Neural cell (in vitro differentiated cells): ENCODE data around the gene NUBP2. TPM values are rescaled to one million over a fixed set of nuclear protein-coding genes. Genes with fewer than 3 reads are reported as not detected.

Experiments
- H2AFZ ChIP-seq: fragments of 200-600, 300-800 bp; sonication (generic), shearing (Covaris generic); 2 replicates; pipeline ENCODE4 v1.6.0; 2014; ENCODE audit warnings: low read depth, mild to moderate bottlenecking, antibody characterized with exemption, low read length, moderate library complexity
- H3F3A ChIP-seq: fragments of 200-600 bp; shearing (Covaris generic); 2 replicates; pipeline ENCODE4 v1.6.1; 2016; ENCODE audit warnings: mild to moderate bottlenecking, moderate library complexity, mixed read lengths, antibody characterized with exemption, low read length; ENCODE audit not compliant: insufficient read depth, poor library complexity, severe bottlenecking
- H3K27ac ChIP-seq: fragments of 200-600, 300-800 bp; sonication (generic), shearing (Covaris generic); 2 replicates; pipeline ENCODE4 v1.5.1; 2014; ENCODE audit warnings: mild to moderate bottlenecking, low read length, moderate library complexity
- H3K27me3 ChIP-seq: fragments of 300-800, 200-600 bp; sonication (generic), shearing (Covaris generic); 2 replicates; pipeline ENCODE4 v1.6.0; 2014; ENCODE audit warnings: mild to moderate bottlenecking, low read depth, low read length, moderate library complexity; ENCODE audit not compliant: insufficient read depth
- H3K36me3 ChIP-seq: fragments of 300-800, 200-600 bp; sonication (generic), shearing (Covaris generic); 2 replicates; pipeline ENCODE4 v1.5.1; 2014; ENCODE audit warnings: mild to moderate bottlenecking, antibody characterized with exemption, low read length, moderate library complexity; ENCODE audit not compliant: insufficient read depth
- H3K4me2 ChIP-seq: fragments of 300-800, 200-600 bp; sonication (generic), shearing (Covaris generic); 2 replicates; pipeline ENCODE4 v1.6.0; 2014; ENCODE audit warnings: mild to moderate bottlenecking, low read length
- H3K4me3 ChIP-seq: fragments of 300-800, 200-600 bp; sonication (generic), shearing (Covaris generic); 2 replicates; pipeline ENCODE4 v1.5.1; 2014; ENCODE audit warnings: mild to moderate bottlenecking, low read length, moderate library complexity
- H3K79me2 ChIP-seq: fragments of 200-600 bp; shearing (Covaris generic); replicated peaks from 2 replicates; pipeline ENCODE4 v1.6.0; 2014; ENCODE audit warnings: mild to moderate bottlenecking, low read length, moderate library complexity; ENCODE audit not compliant: insufficient read depth
- H3K9ac ChIP-seq: fragments of 300-800, 200-600 bp; sonication (generic), shearing (Covaris generic); 2 replicates; pipeline ENCODE4 v1.6.1; 2016; ENCODE audit warnings: mild to moderate bottlenecking, low read length, mixed read lengths
- H3K9me2 ChIP-seq: fragments of 200-600 bp; shearing (Covaris generic); 2 replicates; pipeline ENCODE4 v1.6.1; 2016; ENCODE audit warnings: mild to moderate bottlenecking, low read length, mixed read lengths; ENCODE audit not compliant: insufficient read depth
- H3K9me3 ChIP-seq: fragments of 200-600, 300-800 bp; sonication (generic), shearing (Covaris generic); 2 replicates; pipeline ENCODE4 v1.6.1; 2016; ENCODE audit warnings: mild to moderate bottlenecking, mixed run types, low read length, moderate library complexity, mixed read lengths
- H4K20me1 ChIP-seq: fragments of 200-600 bp; shearing (Covaris generic); 2 replicates; pipeline ENCODE4 v1.6.1; 2016; ENCODE audit warnings: mild to moderate bottlenecking, mixed run types; ENCODE audit not compliant: insufficient read depth
- EP300 ChIP-seq: fragments of 450-650 bp; conservative IDR thresholded peaks from 2 replicates; pipeline ENCODE4 v1.6.1; 2014; ENCODE audit warnings: antibody characterized with exemption, mild to moderate bottlenecking, moderate library complexity; ENCODE audit not compliant: poor library complexity, severe bottlenecking
- EZH2 ChIP-seq: fragments of 200-600, 300-800 bp; shearing (Covaris generic), sonication (generic); IDR thresholded peaks from 2 replicates; pipeline ENCODE4 v1.6.1; 2014; ENCODE audit warnings: antibody characterized with exemption, low read length, borderline replicate concordance, mild to moderate bottlenecking; ENCODE audit not compliant: insufficient read depth, poor library complexity, severe bottlenecking
- MXI1 ChIP-seq: fragments of 450-650 bp; conservative IDR thresholded peaks from 2 replicates; pipeline ENCODE4 v1.6.1; 2014; ENCODE audit warnings: antibody characterized with exemption, mild to moderate bottlenecking; ENCODE audit not compliant: poor library complexity, severe bottlenecking
- POLR2AphosphoS5 ChIP-seq: IDR thresholded peaks from 2 replicates; pipeline ENCODE4 v1.6.1; 2012
- RAD21 ChIP-seq: fragments of 450-650 bp; conservative IDR thresholded peaks from 2 replicates; pipeline ENCODE4 v1.6.1; 2014; ENCODE audit warnings: antibody characterized with exemption, mild to moderate bottlenecking, moderate library complexity
- REST ChIP-seq: IDR thresholded peaks from 2 replicates; pipeline ENCODE4 v1.6.1; 2012; ENCODE audit warnings: borderline replicate concordance
- SMC3 ChIP-seq: fragments of 450-650 bp; conservative IDR thresholded peaks from 2 replicates; pipeline ENCODE4 v1.6.1; 2014; ENCODE audit warnings: antibody characterized with exemption, mild to moderate bottlenecking, moderate library complexity; ENCODE audit not compliant: poor library complexity
- TAF1 ChIP-seq: IDR thresholded peaks from 2 replicates; pipeline ENCODE4 v1.6.1; 2012; ENCODE audit warnings: low read depth
- polyA plus RNA-seq: library from polyadenylated mRNA; depleted of rRNA; stranded (reverse); fragments of >200 nt; gene quantifications from 2 replicates; pipeline ENCODE4 v1.2.3, GENCODE V29; 2014
- TF ChIP-seq, protein P1 (sequence below): fragments of 450-650 bp; IDR thresholded peaks from 2 replicates; pipeline ENCODE4 v1.5.1; 2014; ENCODE audit warnings: antibody characterized with exemption, mild to moderate bottlenecking, moderate library complexity; ENCODE audit not compliant: poor library complexity, severe bottlenecking

The NUBP2 gene
- polyA plus RNA-seq, 1 donor from 2014 or later, result 213 TPM

GRCh38 chr16:1769402-1770300 lies 13.1 kb upstream of the NUBP2 start:
- Histone ChIP-seq H3K27me3 (no peaks in the 10 kb centered on the region), H3K79me2 (peaks cover 8% of the 10 kb centered on the region), H3K36me3 (no peaks in the 10 kb centered on the region), H3F3A (no peaks in the 10 kb centered on the region), H4K20me1 (no peaks in the 10 kb centered on the region), H2AFZ (no peak overlapping the region), H3K27ac (no peak overlapping the region), H3K4me3 (no peak overlapping the region), H3K9me2 (no peaks in the 10 kb centered on the region), H3K9me3 (no peaks in the 10 kb centered on the region), H3K9ac (no peak overlapping the region), H3K4me2 (no peak overlapping the region)
- no peak for TF ChIP-seq REST
- TF ChIP-seq POLR2AphosphoS5, result peak; percentile 6

DNA sequence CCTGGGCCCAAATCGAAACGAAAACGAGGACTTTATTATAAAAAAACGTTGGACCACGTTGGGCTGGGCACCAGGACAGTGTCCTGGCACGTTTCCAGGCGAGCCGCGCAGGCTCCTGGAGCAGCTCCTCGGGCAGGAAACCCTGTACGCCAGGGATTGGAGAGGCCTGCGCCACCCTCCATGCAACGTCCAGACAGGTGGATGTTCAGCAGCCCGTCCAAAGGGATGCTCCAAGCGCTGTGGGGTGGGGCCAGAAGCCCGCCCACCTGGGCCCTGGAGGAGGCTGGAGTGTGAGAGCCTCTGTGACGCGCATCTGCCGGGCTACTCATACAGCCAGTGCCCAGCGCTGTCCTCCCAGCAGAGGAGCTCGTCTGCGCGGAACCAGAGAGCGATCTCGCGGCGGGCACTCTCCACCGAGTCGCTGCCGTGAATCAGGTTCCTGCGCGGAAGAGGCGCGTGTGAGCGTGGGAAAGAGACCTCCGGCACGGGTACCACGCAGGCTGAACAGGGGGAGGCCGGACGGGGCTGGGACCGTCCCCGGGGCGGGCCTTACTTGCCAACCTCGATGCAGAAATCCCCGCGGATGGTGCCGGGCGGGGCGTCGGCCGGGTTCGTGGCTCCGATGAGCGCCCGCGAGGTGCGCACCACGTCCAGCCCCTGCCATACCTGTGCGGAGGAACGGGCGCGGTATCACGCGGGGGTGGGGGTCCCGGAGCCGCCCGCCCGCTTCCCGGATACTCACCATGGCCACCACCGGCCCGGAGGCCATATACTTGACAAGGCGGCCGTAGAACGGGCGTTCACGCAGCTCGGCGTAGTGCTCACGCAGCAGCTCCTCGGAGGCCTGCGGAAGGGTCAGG lies 12.2 kb upstream of the NUBP2 start:
- peak overlapping the region; percentile 98 for H3K4me3 ChIP-seq
- no peak overlapping the region for H3K4me2 ChIP-seq
- no peak for TF ChIP-seq SMC3
- TF ChIP-seq TAF1, result no peak
- TF ChIP-seq MXI1, result no peak
- TF ChIP-seq, protein P1, sequence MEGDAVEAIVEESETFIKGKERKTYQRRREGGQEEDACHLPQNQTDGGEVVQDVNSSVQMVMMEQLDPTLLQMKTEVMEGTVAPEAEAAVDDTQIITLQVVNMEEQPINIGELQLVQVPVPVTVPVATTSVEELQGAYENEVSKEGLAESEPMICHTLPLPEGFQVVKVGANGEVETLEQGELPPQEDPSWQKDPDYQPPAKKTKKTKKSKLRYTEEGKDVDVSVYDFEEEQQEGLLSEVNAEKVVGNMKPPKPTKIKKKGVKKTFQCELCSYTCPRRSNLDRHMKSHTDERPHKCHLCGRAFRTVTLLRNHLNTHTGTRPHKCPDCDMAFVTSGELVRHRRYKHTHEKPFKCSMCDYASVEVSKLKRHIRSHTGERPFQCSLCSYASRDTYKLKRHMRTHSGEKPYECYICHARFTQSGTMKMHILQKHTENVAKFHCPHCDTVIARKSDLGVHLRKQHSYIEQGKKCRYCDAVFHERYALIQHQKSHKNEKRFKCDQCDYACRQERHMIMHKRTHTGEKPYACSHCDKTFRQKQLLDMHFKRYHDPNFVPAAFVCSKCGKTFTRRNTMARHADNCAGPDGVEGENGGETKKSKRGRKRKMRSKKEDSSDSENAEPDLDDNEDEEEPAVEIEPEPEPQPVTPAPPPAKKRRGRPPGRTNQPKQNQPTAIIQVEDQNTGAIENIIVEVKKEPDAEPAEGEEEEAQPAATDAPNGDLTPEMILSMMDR, result no peak
- no peak for TF ChIP-seq RAD21
- no peak for TF ChIP-seq REST
- no peak for TF ChIP-seq EZH2
- TF ChIP-seq EP300, result no peak
- TF ChIP-seq POLR2AphosphoS5, result no peak
- H4K20me1 ChIP-seq, result no peaks in the 10 kb centered on the region
- no peak overlapping the region for H2AFZ ChIP-seq
- H3K79me2 ChIP-seq, result peaks cover 9% of the 10 kb centered on the region
- no peaks in the 10 kb centered on the region for H3F3A ChIP-seq
- no peaks in the 10 kb centered on the region for H3K9me3 ChIP-seq
- H3K9me2 ChIP-seq, result no peaks in the 10 kb centered on the region
- H3K27ac ChIP-seq, result no peak overlapping the region
- H3K36me3 ChIP-seq, result no peaks in the 10 kb centered on the region
- peak overlapping the region; percentile 84 for H3K9ac ChIP-seq
- no peaks in the 10 kb centered on the region for H3K27me3 ChIP-seq
